Stimulated activated CD8-positive, alpha-beta memory T cell treated with anti-CD3 and anti-CD28 coated beads, Interleukin-12 subunit alpha, Interleukin-12 subunit beta, amount 100 ng/mL, for 4 hours (primary cell): ENCODE results near the gene SGPP2.

Experiments
- DNase-seq: peaks from one replicate; pipeline ENCODE4 v3.0.0-alpha.2; 2020; ENCODE audit warnings: low read depth

SGPP2 gene

GRCh38 chr2:222470802-222471468, 46.6 kb downstream of the SGPP2 start:
- no peak for DNase-seq

GRCh38 chr2:222477962-222478608, 53.7 kb downstream of the SGPP2 start:
- DNase-seq: no peak

GRCh38 chr2:222479859-222480258, 55.5 kb downstream of the SGPP2 start:
- no peak for DNase-seq

- DNase-seq: no peak
Observed at GRCh38 chr2:222480497-222480896, 56.2 kb downstream of the SGPP2 start.

GRCh38 chr2:222481941-222482340, 57.6 kb downstream of the SGPP2 start:
- DNase-seq: no peak

- no peak for DNase-seq
Observed at GRCh38 chr2:222483513-222484039, 59.2 kb downstream of the SGPP2 start.

GRCh38 chr2:222485367-222486211, 61.2 kb downstream of the SGPP2 start:
- DNase-seq: no peak

- no peak for DNase-seq
Observed at GRCh38 chr2:222490131-222490530, 65.8 kb downstream of the SGPP2 start.

GRCh38 chr2:222492683-222493082, 68.3 kb downstream of the SGPP2 start:
- no peak for DNase-seq

- no peak for DNase-seq
Observed at GRCh38 chr2:222494104-222494739, 69.9 kb downstream of the SGPP2 start.

GRCh38 chr2:222495388-222495787, 71.0 kb downstream of the SGPP2 start:
- DNase-seq: no peak

GRCh38 chr2:222499226-222499625, 74.9 kb downstream of the SGPP2 start:
- no peak for DNase-seq

GRCh38 chr2:222504191-222504590, 79.8 kb downstream of the SGPP2 start:
- no peak for DNase-seq

GRCh38 chr2:222504719-222505118, 80.4 kb downstream of the SGPP2 start:
- no peak for DNase-seq

- no peak for DNase-seq
Observed at GRCh38 chr2:222506230-222506935, 82.0 kb downstream of the SGPP2 start.

GRCh38 chr2:222514901-222515300, 90.6 kb downstream of the SGPP2 start:
- no peak for DNase-seq

- DNase-seq: no peak
Observed at GRCh38 chr2:222518570-222519381, 94.4 kb downstream of the SGPP2 start.

GRCh38 chr2:222521099-222521498, 96.8 kb downstream of the SGPP2 start:
- DNase-seq: no peak

- no peak for DNase-seq
Observed at GRCh38 chr2:222522082-222522481, 97.7 kb downstream of the SGPP2 start.

- DNase-seq: no peak
Observed at GRCh38 chr2:222523783-222524544, 99.6 kb downstream of the SGPP2 start.
